H9 (cell line): ENCODE data around the gene WWC2. TPM values are rescaled to one million over a fixed set of nuclear protein-coding genes. Genes with fewer than 3 reads are reported as not detected.

Experiments used
- DNase-seq: peaks from one replicate; pipeline ENCODE4 v3.0.0-alpha.2; 2017
- H2AFZ ChIP-seq: one replicate; pipeline ENCODE4 v1.6.1; 2013; ENCODE audit warnings: mild to moderate bottlenecking, low read length, control low read depth, moderate library complexity
- H2AK5ac ChIP-seq: 2 replicates; pipeline ENCODE4 v1.6.1; 2013; ENCODE audit warnings: low read length, control low read depth, mixed read lengths; ENCODE audit not compliant: insufficient read length
- H2BK120ac ChIP-seq: one replicate; pipeline ENCODE4 v1.6.1; 2013; ENCODE audit warnings: low read depth, mild to moderate bottlenecking, low read length, control low read depth, inconsistent platforms; ENCODE audit not compliant: poor library complexity, severe bottlenecking
- H2BK12ac ChIP-seq: 2 replicates; pipeline ENCODE4 v1.6.1; 2013; ENCODE audit warnings: low read length, control low read depth, mixed read lengths, low read depth; ENCODE audit not compliant: insufficient read length
- H2BK15ac ChIP-seq: 2 replicates; pipeline ENCODE4 v1.6.1; 2013; ENCODE audit warnings: low read depth, low read length, control low read depth
- H2BK20ac ChIP-seq: one replicate; pipeline ENCODE4 v1.6.1; 2013; ENCODE audit warnings: low read depth, mild to moderate bottlenecking, low read length, control low read depth, inconsistent platforms; ENCODE audit not compliant: poor library complexity, severe bottlenecking
- H2BK5ac ChIP-seq: 2 replicates; pipeline ENCODE4 v1.6.1; 2013; ENCODE audit warnings: low read length, control low read depth, mixed read lengths; ENCODE audit not compliant: insufficient read length
- H3K14ac ChIP-seq: 2 replicates; pipeline ENCODE4 v1.6.1; 2013; ENCODE audit warnings: low read length, control low read depth; ENCODE audit not compliant: insufficient read depth
- H3K18ac ChIP-seq: 2 replicates; pipeline ENCODE4 v1.6.1; 2013; ENCODE audit warnings: low read depth, mild to moderate bottlenecking, mixed read lengths, low read length, control low read depth; ENCODE audit not compliant: insufficient read length
- H3K23ac ChIP-seq: 2 replicates; pipeline ENCODE4 v1.6.1; 2013; ENCODE audit warnings: low read length, control low read depth, mixed read lengths, low read depth; ENCODE audit not compliant: insufficient read length
- H3K23me2 ChIP-seq: 2 replicates; pipeline ENCODE4 v1.6.1; 2013; ENCODE audit warnings: low read depth, mild to moderate bottlenecking, mixed read lengths, low read length, control low read depth; ENCODE audit not compliant: insufficient read length, poor library complexity, severe bottlenecking
- H3K27ac ChIP-seq: 2 replicates; pipeline ENCODE4 v1.5.1; 2013; ENCODE audit warnings: low read length, control low read depth, mixed read lengths, low read depth; ENCODE audit not compliant: insufficient read length
- H3K27me3 ChIP-seq: 2 replicates; pipeline ENCODE4 v1.6.1; 2013; ENCODE audit warnings: low read length, control low read depth, inconsistent platforms; ENCODE audit not compliant: insufficient read depth
- H3K4ac ChIP-seq: 2 replicates; pipeline ENCODE4 v1.6.1; 2013; ENCODE audit warnings: low read depth, mild to moderate bottlenecking, control low read depth, inconsistent platforms, low read length, moderate library complexity
- H3K4me1 ChIP-seq: 2 replicates; pipeline ENCODE4 v1.6.1; 2013; ENCODE audit warnings: low read length, control low read depth, inconsistent platforms; ENCODE audit not compliant: insufficient read depth
- H3K4me2 ChIP-seq: 2 replicates; pipeline ENCODE4 v1.6.1; 2013; ENCODE audit warnings: low read length, control low read depth, mixed read lengths; ENCODE audit not compliant: insufficient read length, insufficient read depth
- H3K56ac ChIP-seq: 2 replicates; pipeline ENCODE4 v1.6.1; 2013; ENCODE audit warnings: low read depth, mild to moderate bottlenecking, mixed read lengths, low read length, control low read depth; ENCODE audit not compliant: insufficient read length
- H3K79me1 ChIP-seq: 2 replicates; pipeline ENCODE4 v1.6.1; 2013; ENCODE audit warnings: low read depth, mild to moderate bottlenecking, moderate library complexity, low read length, control low read depth, inconsistent platforms; ENCODE audit not compliant: insufficient read depth, poor library complexity, severe bottlenecking
- H3K79me2 ChIP-seq: 2 replicates; pipeline ENCODE4 v1.6.1; 2013; ENCODE audit warnings: low read length, control low read depth, inconsistent platforms; ENCODE audit not compliant: insufficient read depth
- H3K9ac ChIP-seq: 2 replicates; pipeline ENCODE4 v1.6.1; 2013; ENCODE audit warnings: low read length, control low read depth, mixed read lengths; ENCODE audit not compliant: insufficient read length; ENCODE audit errors: extremely low read depth
- H3K9me3 ChIP-seq: one replicate; pipeline ENCODE4 v1.6.1; 2013; ENCODE audit warnings: low read depth, low read length, inconsistent platforms; ENCODE audit not compliant: control insufficient read depth
- H3T11ph ChIP-seq: one replicate; pipeline ENCODE4 v1.6.1; 2013; ENCODE audit warnings: mild to moderate bottlenecking, low read length, control low read depth, inconsistent platforms
- H4K20me1 ChIP-seq: one replicate; pipeline ENCODE4 v1.6.1; 2013; ENCODE audit not compliant: control insufficient read depth, insufficient read length, insufficient read depth
- H4K5ac ChIP-seq: 2 replicates; pipeline ENCODE4 v1.6.1; 2013; ENCODE audit warnings: low read depth, mild to moderate bottlenecking, mixed read lengths, low read length, control low read depth; ENCODE audit not compliant: insufficient read length
- H4K8ac ChIP-seq: replicated peaks from 2 replicates; pipeline ENCODE4 v1.6.1; 2013; ENCODE audit warnings: low read length, control low read depth, mixed read lengths, low read depth; ENCODE audit not compliant: insufficient read length
- H4K91ac ChIP-seq: 2 replicates; pipeline ENCODE4 v1.6.1; 2013; ENCODE audit warnings: low read depth, mild to moderate bottlenecking, moderate library complexity, mixed read lengths, low read length, control low read depth; ENCODE audit not compliant: insufficient read length
- H3K27ac Mint-ChIP-seq, 3 experiments: 2 replicates in 2 of 3; 3 replicates in 1 of 3; pipeline ENCODE4 v1.8.0; 2020 to 2021; ENCODE audit warnings: mixed read lengths in 3 of 3, mild to moderate bottlenecking in 1 of 3, moderate library complexity in 1 of 3
- H3K27me3 Mint-ChIP-seq: 2 replicates; pipeline ENCODE4 v1.8.0; 2021; ENCODE audit warnings: low read depth, mild to moderate bottlenecking, moderate library complexity, mixed read lengths
- H3K36me3 Mint-ChIP-seq, 3 experiments: 2 replicates in 2 of 3; 3 replicates in 1 of 3; pipeline ENCODE4 v1.8.0; 2020 to 2021; ENCODE audit warnings: low read depth in 3 of 3, mixed read lengths in 3 of 3; ENCODE audit not compliant: insufficient read depth in 1 of 3
- H3K4me1 Mint-ChIP-seq, 2 experiments: 2 replicates each; pipeline ENCODE4 v1.8.0; 2020; ENCODE audit warnings: mixed read lengths in 2 of 2
- H3K4me3 Mint-ChIP-seq, 2 experiments: 2 replicates in 1 of 2; 3 replicates in 1 of 2; pipeline ENCODE4 v1.8.0; 2020 to 2021; ENCODE audit warnings: mild to moderate bottlenecking in 2 of 2, mixed read lengths in 2 of 2, moderate library complexity in 1 of 2
- H3K9me3 Mint-ChIP-seq, 2 experiments: 2 replicates in 1 of 2; 3 replicates in 1 of 2; pipeline ENCODE4 v1.8.0; 2020; ENCODE audit warnings: mild to moderate bottlenecking in 2 of 2, mixed read lengths in 2 of 2, moderate library complexity in 1 of 2
- WGBS: extraction: QIAGEN DNeasy Blood & Tissue Kit; methylation state at CpG from one replicate; pipeline ENCODE4 v1.1.7; 2013; ENCODE audit warnings: missing lambda C conversion rate, low lambda C conversion rate, mixed read lengths; ENCODE audit not compliant: insufficient read length; ENCODE audit errors: extremely low coverage; 5-methylcytosine and 5-hydroxymethylcytosine counted together
- total RNA-seq: library from RNA; stranded (reverse); gene quantifications from 2 replicates; pipeline ENCODE4 v1.2.1, GENCODE V29; 2021
- TF ChIP-seq, protein P1 (sequence below): fragments of 200-600 bp; sonication (generic); conservative IDR thresholded peaks from 3 replicates; pipeline ENCODE4 v1.8.0; 2021; ENCODE audit warnings: antibody characterized with exemption, mild to moderate bottlenecking

The WWC2 gene
- total RNA-seq, 1 experiment from 2014 or later = 106 TPM

DNA sequence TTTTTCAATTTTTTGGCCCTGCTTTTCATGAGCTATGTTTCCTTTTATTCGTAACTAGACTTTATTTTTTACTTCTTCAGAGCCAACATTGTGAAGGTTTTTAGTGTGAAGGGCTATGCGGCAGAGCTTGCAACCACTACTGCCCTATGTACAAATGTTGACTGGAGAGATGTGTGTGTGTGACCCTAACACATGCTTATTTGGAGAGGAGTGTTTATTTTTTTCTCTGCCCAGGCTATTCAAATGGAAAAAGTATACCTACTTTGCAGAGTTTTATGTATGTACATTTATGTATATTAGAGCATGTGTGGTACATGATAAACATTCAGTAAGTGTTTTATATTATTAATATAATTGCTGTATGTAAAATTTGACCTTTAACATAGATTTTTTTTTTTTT is 86.5 kb downstream of the WWC2 start:
- H4K20me1 ChIP-seq = no peaks in the 10 kb centered on the region
- no peak overlapping the region for H3K9ac ChIP-seq
- no peak overlapping the region for H3K27ac ChIP-seq
- no peak overlapping the region for H3K4ac ChIP-seq
- no peak overlapping the region for H3K18ac ChIP-seq
- H4K91ac ChIP-seq = no peak overlapping the region
- no peak overlapping the region for H4K5ac ChIP-seq
- H3K23ac ChIP-seq = no peak overlapping the region
- TF ChIP-seq, protein P1, sequence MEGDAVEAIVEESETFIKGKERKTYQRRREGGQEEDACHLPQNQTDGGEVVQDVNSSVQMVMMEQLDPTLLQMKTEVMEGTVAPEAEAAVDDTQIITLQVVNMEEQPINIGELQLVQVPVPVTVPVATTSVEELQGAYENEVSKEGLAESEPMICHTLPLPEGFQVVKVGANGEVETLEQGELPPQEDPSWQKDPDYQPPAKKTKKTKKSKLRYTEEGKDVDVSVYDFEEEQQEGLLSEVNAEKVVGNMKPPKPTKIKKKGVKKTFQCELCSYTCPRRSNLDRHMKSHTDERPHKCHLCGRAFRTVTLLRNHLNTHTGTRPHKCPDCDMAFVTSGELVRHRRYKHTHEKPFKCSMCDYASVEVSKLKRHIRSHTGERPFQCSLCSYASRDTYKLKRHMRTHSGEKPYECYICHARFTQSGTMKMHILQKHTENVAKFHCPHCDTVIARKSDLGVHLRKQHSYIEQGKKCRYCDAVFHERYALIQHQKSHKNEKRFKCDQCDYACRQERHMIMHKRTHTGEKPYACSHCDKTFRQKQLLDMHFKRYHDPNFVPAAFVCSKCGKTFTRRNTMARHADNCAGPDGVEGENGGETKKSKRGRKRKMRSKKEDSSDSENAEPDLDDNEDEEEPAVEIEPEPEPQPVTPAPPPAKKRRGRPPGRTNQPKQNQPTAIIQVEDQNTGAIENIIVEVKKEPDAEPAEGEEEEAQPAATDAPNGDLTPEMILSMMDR = no peak
- no peak overlapping the region for H4K8ac ChIP-seq
- Mint-ChIP-seq H3K27me3 (no peaks in the 10 kb centered on the region; the same call in 1 of the 2 replicates), H3K27ac (peak overlapping the region in 2 of 3 experiments; percentile 72 to 78; a peak in 5 of 7 replicates), H3K36me3 (peaks cover 12 to 20% (median 12%) of the 10 kb centered on the region in 3 experiments), H3K4me3 (no peak overlapping the region), H3K9me3 (peaks cover 5% of the 10 kb centered on the region in 2 experiments; a peak in 3 of 5 replicates), H3K4me1 (peaks cover 65% of the 10 kb centered on the region in 2 experiments)
- H3K56ac ChIP-seq = no peak overlapping the region
- H3K4me2 ChIP-seq = no peak overlapping the region
- H3K79me2 ChIP-seq = peaks cover 18% of the 10 kb centered on the region
- DNase-seq = no peak
- no peak overlapping the region for H2BK12ac ChIP-seq
- H2AFZ ChIP-seq = no peak overlapping the region
- H3K9me3 ChIP-seq = no peaks in the 10 kb centered on the region
- H2AK5ac ChIP-seq = no peak overlapping the region
- H3T11ph ChIP-seq = no peak overlapping the region
- no peaks in the 10 kb centered on the region for H3K79me1 ChIP-seq
- H3K4me1 ChIP-seq = peaks cover 17% of the 10 kb centered on the region
- H2BK20ac ChIP-seq = no peak overlapping the region
- H2BK120ac ChIP-seq = no peak overlapping the region
- H2BK5ac ChIP-seq = no peak overlapping the region
- H3K23me2 ChIP-seq = peaks cover 4% of the 10 kb centered on the region
- no CpG with 5 or more reads among the region's 2 CpGs for WGBS
- no peaks in the 10 kb centered on the region for H3K27me3 ChIP-seq
- no peak overlapping the region for H2BK15ac ChIP-seq
- no peak overlapping the region for H3K14ac ChIP-seq
